Neural progenitor cell (in vitro differentiated cells): ENCODE data around the gene S100A12. TPM values are rescaled to one million over a fixed set of nuclear protein-coding genes. Genes with fewer than 3 reads are reported as not detected.

Experiments used
- DNase-seq: peaks from one replicate; pipeline ENCODE4 v3.0.0-alpha.2; 2016; ENCODE audit warnings: low spot score
- H2AFZ ChIP-seq: fragments of 200-600 bp; sonication (generic); replicated peaks from 2 replicates; pipeline ENCODE4 v1.6.1; 2016; ENCODE audit warnings: antibody characterized with exemption
- H3F3A ChIP-seq: fragments of 200-600 bp; sonication (generic); 2 replicates; pipeline ENCODE4 v1.6.1; 2016; ENCODE audit warnings: antibody characterized with exemption, low read depth
- H3K27ac ChIP-seq: fragments of 200-600 bp; sonication (generic); 2 replicates; pipeline ENCODE4 v1.5.1; 2016; ENCODE audit warnings: mild to moderate bottlenecking
- H3K27me3 ChIP-seq: fragments of 200-600 bp; sonication (generic); 2 replicates; pipeline ENCODE4 v1.6.1; 2016; ENCODE audit warnings: mild to moderate bottlenecking, moderate library complexity
- H3K36me3 ChIP-seq: fragments of 200-600 bp; sonication (generic); 2 replicates; pipeline ENCODE4 v1.5.1; 2016
- H3K4me1 ChIP-seq: fragments of 200-600 bp; sonication (generic); 2 replicates; pipeline ENCODE4 v1.6.1; 2016; ENCODE audit warnings: mixed run types
- H3K4me2 ChIP-seq: fragments of 200-600 bp; sonication (generic); 2 replicates; pipeline ENCODE4 v1.6.1; 2016
- H3K4me3 ChIP-seq: fragments of 200-600 bp; sonication (generic); 2 replicates; pipeline ENCODE4 v1.5.1; 2016
- H3K79me2 ChIP-seq: fragments of 200-600 bp; sonication (generic); 2 replicates; pipeline ENCODE4 v1.6.1; 2016; ENCODE audit warnings: low read depth
- H3K9ac ChIP-seq: fragments of 200-600 bp; sonication (generic); 2 replicates; pipeline ENCODE4 v1.6.1; 2016
- H3K9me3 ChIP-seq: fragments of 200-600 bp; sonication (generic); 2 replicates; pipeline ENCODE4 v1.5.1; 2016; ENCODE audit warnings: low read depth
- H4K20me1 ChIP-seq: fragments of 200-600 bp; sonication (generic); 2 replicates; pipeline ENCODE4 v1.6.1; 2016; ENCODE audit warnings: low read depth
- H3K27ac Mint-ChIP-seq: 3 replicates; pipeline ENCODE4 v1.8.0; 2021; ENCODE audit warnings: mixed read lengths
- H3K27me3 Mint-ChIP-seq: 2 replicates; pipeline ENCODE4 v1.8.0; 2022; ENCODE audit warnings: low read depth, mild to moderate bottlenecking, inconsistent platforms, moderate library complexity, mixed read lengths; ENCODE audit not compliant: insufficient read depth
- H3K36me3 Mint-ChIP-seq: 3 replicates; pipeline ENCODE4 v1.8.0; 2021; ENCODE audit warnings: mixed read lengths
- H3K4me1 Mint-ChIP-seq: 3 replicates; pipeline ENCODE4 v1.8.0; 2021; ENCODE audit warnings: mixed read lengths
- H3K4me3 Mint-ChIP-seq: 3 replicates; pipeline ENCODE4 v1.8.0; 2021; ENCODE audit warnings: mild to moderate bottlenecking, moderate library complexity, mixed read lengths
- H3K9me3 Mint-ChIP-seq: 3 replicates; pipeline ENCODE4 v1.8.0; 2020; ENCODE audit warnings: mixed read lengths
- CTCF ChIP-seq: fragments of 200-600 bp; sonication (generic); IDR thresholded peaks from 2 replicates; pipeline ENCODE4 v1.5.1; 2017; ENCODE audit warnings: antibody characterized with exemption, mild to moderate bottlenecking
- EZH2 ChIP-seq: fragments of 200-600 bp; sonication (generic); IDR thresholded peaks from 2 replicates; pipeline ENCODE4 v1.6.1; 2017; ENCODE audit warnings: antibody characterized with exemption, mild to moderate bottlenecking, moderate library complexity
- EZH2phosphoT487 ChIP-seq: fragments of 200-600 bp; sonication (generic); IDR thresholded peaks from 2 replicates; pipeline ENCODE4 v1.6.1; 2017; ENCODE audit warnings: antibody characterized with exemption
- total RNA-seq: library from RNA; depleted of rRNA; stranded (reverse); fragments of >200 nt; gene quantifications from 2 replicates; pipeline ENCODE4 v1.2.3, GENCODE V29; 2015; ENCODE audit warnings: low replicate concordance

The S100A12 gene
- total RNA-seq, 1 donor from 2014 or later = not detected

GRCh38 chr1:153339802-153340201, 35.6 kb downstream of the S100A12 start:
- no peak for DNase-seq
- Mint-ChIP-seq H3K27me3 (peaks cover 8% of the 10 kb centered on the region), H3K9me3 (no peaks in the 10 kb centered on the region), H3K4me1 (no peaks in the 10 kb centered on the region), H3K4me3 (no peak overlapping the region), H3K36me3 (no peaks in the 10 kb centered on the region), H3K27ac (no peak overlapping the region)
- Histone ChIP-seq H3K9me3 (no peaks in the 10 kb centered on the region), H3F3A (no peaks in the 10 kb centered on the region), H3K79me2 (no peaks in the 10 kb centered on the region), H3K4me2 (no peak overlapping the region), H3K36me3 (no peaks in the 10 kb centered on the region), H3K4me3 (no peak overlapping the region), H3K4me1 (no peaks in the 10 kb centered on the region), H3K27ac (no peak overlapping the region), H3K9ac (no peak overlapping the region), H3K27me3 (no peaks in the 10 kb centered on the region), H4K20me1 (no peaks in the 10 kb centered on the region), H2AFZ (no peak overlapping the region)
- TF ChIP-seq CTCF (no peak), EZH2 (no peak), EZH2phosphoT487 (no peak)

- Mint-ChIP-seq H3K9me3 (no peaks in the 10 kb centered on the region), H3K4me3 (no peak overlapping the region), H3K36me3 (no peaks in the 10 kb centered on the region), H3K27me3 (peaks cover 3% of the 10 kb centered on the region), H3K4me1 (no peaks in the 10 kb centered on the region), H3K27ac (no peak overlapping the region)
- H3K36me3 ChIP-seq = no peaks in the 10 kb centered on the region
- TF ChIP-seq EZH2 = no peak
- TF ChIP-seq EZH2phosphoT487 = no peak
- no peak for TF ChIP-seq CTCF
- no peaks in the 10 kb centered on the region for H3K9me3 ChIP-seq
- no peaks in the 10 kb centered on the region for H3K79me2 ChIP-seq
- H3K4me1 ChIP-seq = no peaks in the 10 kb centered on the region
- no peaks in the 10 kb centered on the region for H3K27me3 ChIP-seq
- DNase-seq = no peak
- no peak overlapping the region for H3K4me2 ChIP-seq
- no peak overlapping the region for H3K9ac ChIP-seq
- no peak overlapping the region for H3K27ac ChIP-seq
- no peak overlapping the region for H3K4me3 ChIP-seq
- H4K20me1 ChIP-seq = no peaks in the 10 kb centered on the region
- no peak overlapping the region for H2AFZ ChIP-seq
- no peaks in the 10 kb centered on the region for H3F3A ChIP-seq
These were observed 37.2 kb downstream of the S100A12 start for GRCh38 chr1:153337980-153338853.

GRCh38 chr1:153336650-153337049, 38.8 kb downstream of the S100A12 start:
- Histone ChIP-seq H3K27ac (no peak overlapping the region), H3K79me2 (no peaks in the 10 kb centered on the region), H4K20me1 (no peaks in the 10 kb centered on the region), H3F3A (no peaks in the 10 kb centered on the region), H3K36me3 (no peaks in the 10 kb centered on the region), H2AFZ (no peak overlapping the region), H3K4me3 (no peak overlapping the region), H3K27me3 (no peaks in the 10 kb centered on the region), H3K9me3 (no peaks in the 10 kb centered on the region), H3K4me2 (no peak overlapping the region), H3K9ac (no peak overlapping the region), H3K4me1 (no peaks in the 10 kb centered on the region)
- Mint-ChIP-seq H3K4me1 (no peaks in the 10 kb centered on the region), H3K27ac (no peak overlapping the region), H3K4me3 (no peak overlapping the region), H3K36me3 (no peaks in the 10 kb centered on the region), H3K9me3 (no peaks in the 10 kb centered on the region), H3K27me3 (peaks cover 3% of the 10 kb centered on the region)
- TF ChIP-seq EZH2 (no peak), EZH2phosphoT487 (no peak), CTCF (no peak)
- no peak for DNase-seq
